Stimulated activated CD4-positive, alpha-beta T cell treated with anti-CD3 and anti-CD28 coated beads, Interleukin-1b, Interleukin-23, amount 100 ng/mL, for 1 hour (primary cell): Measurements from ENCODE around the gene ANKRD49.

Experiments
- DNase-seq, 2 donors: peaks; one replicate each; pipeline ENCODE4 v3.0.0-alpha.2; 2020; ENCODE audit warnings: low read depth in 2 of 2

The ANKRD49 gene

GRCh38 chr11:94543695-94544645 lies 50.2 kb downstream of the ANKRD49 start, which contains the start of gene FUT4:
TSS of gene FUT4 (plus strand) at chr11:94543921. CDS start at chr11:94544134, 213 bp downstream.
- DNase-seq = peak in 1 of 2 donors; percentile 40

- DNase-seq = no peak
Observed at GRCh38 chr11:94544646-94545263, 51.0 kb downstream of the ANKRD49 start.

GRCh38 chr11:94545264-94546161 lies 51.7 kb downstream of the ANKRD49 start:
- no peak for DNase-seq

- DNase-seq = no peak
Observed at GRCh38 chr11:94546162-94546470, 52.3 kb downstream of the ANKRD49 start.

- DNase-seq = no peak
Observed at GRCh38 chr11:94546886-94547285, 53.1 kb downstream of the ANKRD49 start.

GRCh38 chr11:94549146-94549545 lies 55.4 kb downstream of the ANKRD49 start:
- DNase-seq = no peak
